Stomach (tissue), 9 donors: Measurements from ENCODE around the gene BBS1. TPM values are rescaled to one million over a fixed set of nuclear protein-coding genes. Genes with fewer than 3 reads are reported as not detected.
"Not testable (repeated sequence)": the region's sequence is repeated elsewhere in the genome, so short reads cannot be mapped to it uniquely, and the experiment has no call there.

Source experiments
- DNase-seq, 2 donors: peaks; one replicate each; pipeline versions ENCODE4 v3.0.0 to v3.0.0-alpha.2; 2013 to 2019
- H3K27ac ChIP-seq, 5 donors: fragments of 200-600 bp in 4 of 5; sonication (generic) in 4 of 5; one replicate each; pipeline ENCODE4 v1.5.1; 2013 to 2019; ENCODE audit warnings: mild to moderate bottlenecking in 1 of 5, moderate library complexity in 1 of 5
- H3K27me3 ChIP-seq, 3 donors: fragments of 200-600 bp; sonication (generic); one replicate each; pipeline ENCODE4 v1.5.1; 2017 to 2019; ENCODE audit warnings: mixed run types in 1 of 3
- H3K36me3 ChIP-seq, 4 donors: fragments of 200-600 bp; sonication (generic); 1 replicate in 3 of 4; 2 replicates in 1 of 4; pipeline ENCODE4 v1.5.1; 2016 to 2019
- H3K4me1 ChIP-seq, 4 donors: fragments of 200-600 bp; sonication (generic); one replicate each; pipeline ENCODE4 v1.5.1; 2016 to 2019
- H3K4me3 ChIP-seq, 4 donors: fragments of 200-600 bp; sonication (generic) in 3 of 4; one replicate each; pipeline ENCODE4 v1.5.1; 2016 to 2019; ENCODE audit warnings: mild to moderate bottlenecking in 1 of 4
- H3K9me3 ChIP-seq, 4 donors: fragments of 200-600 bp; sonication (generic); one replicate each; pipeline ENCODE4 v1.5.1; 2016 to 2019
- CTCF ChIP-seq, 7 experiments: fragments of 450-650 bp in 4 of 7; fragments of 200-600 bp in 3 of 7; sonication (generic) in 3 of 7; IDR thresholded peaks; one replicate each; pipeline ENCODE4 v1.5.1; 2016 to 2019; ENCODE audit warnings: antibody characterized with exemption in 7 of 7, control low read depth in 2 of 7, mild to moderate bottlenecking in 1 of 7
- EP300 ChIP-seq: sonication (generic); formaldehyde crosslinking; IDR thresholded peaks from one replicate; pipeline ENCODE4 v1.6.1; 2017; ENCODE audit warnings: antibody characterized with exemption
- POLR2A ChIP-seq, 4 donors: fragments of 450-650 bp; IDR thresholded peaks; one replicate each; pipeline ENCODE4 v1.6.1; 2016; ENCODE audit warnings: antibody characterized with exemption in 4 of 4, control low read depth in 2 of 4, mild to moderate bottlenecking in 1 of 4, moderate library complexity in 1 of 4
- POLR2AphosphoS5 ChIP-seq, 3 donors: sonication (generic); formaldehyde crosslinking; IDR thresholded peaks; one replicate each; pipeline ENCODE4 v1.6.1; 2016; ENCODE audit warnings: antibody characterized with exemption in 3 of 3
- WGBS, 5 donors: extraction: QIAGEN DNeasy Blood & Tissue Kit in 3 of 5; methylation state at CpG; one replicate each; pipeline versions ENCODE4 v1.1.5 to v1.1.7; 2013 to 2018; 5-methylcytosine and 5-hydroxymethylcytosine counted together
- intact Hi-C: fragments of 100-400 bp; cut with DNase I; formaldehyde crosslinking; loops from one replicate; pipeline ENCODE4 v1.15.1; 2023; ENCODE audit warnings: low total_unique reads
- polyA plus RNA-seq, 3 donors: library from polyadenylated mRNA; stranded (reverse); fragments of 200-250 nt; gene quantifications; one replicate each; pipeline ENCODE4 v1.2.3, GENCODE V29; 2013
- total RNA-seq, 5 donors: library from RNA; depleted of rRNA; stranded (reverse); fragments of >200 nt; gene quantifications; one replicate each; pipeline versions ENCODE4 v1.1.0 to v1.2.3, GENCODE V29; 2014 to 2016
- donor health status: healthy with polysubstance abuse.
- donor health status: Bipolar disorder and iron deficiency.
- donor health status: healthy.

Gene BBS1
- total and polyA plus RNA-seq, 8 donors: 12.3 to 138 (median 24.6) TPM

DNA sequence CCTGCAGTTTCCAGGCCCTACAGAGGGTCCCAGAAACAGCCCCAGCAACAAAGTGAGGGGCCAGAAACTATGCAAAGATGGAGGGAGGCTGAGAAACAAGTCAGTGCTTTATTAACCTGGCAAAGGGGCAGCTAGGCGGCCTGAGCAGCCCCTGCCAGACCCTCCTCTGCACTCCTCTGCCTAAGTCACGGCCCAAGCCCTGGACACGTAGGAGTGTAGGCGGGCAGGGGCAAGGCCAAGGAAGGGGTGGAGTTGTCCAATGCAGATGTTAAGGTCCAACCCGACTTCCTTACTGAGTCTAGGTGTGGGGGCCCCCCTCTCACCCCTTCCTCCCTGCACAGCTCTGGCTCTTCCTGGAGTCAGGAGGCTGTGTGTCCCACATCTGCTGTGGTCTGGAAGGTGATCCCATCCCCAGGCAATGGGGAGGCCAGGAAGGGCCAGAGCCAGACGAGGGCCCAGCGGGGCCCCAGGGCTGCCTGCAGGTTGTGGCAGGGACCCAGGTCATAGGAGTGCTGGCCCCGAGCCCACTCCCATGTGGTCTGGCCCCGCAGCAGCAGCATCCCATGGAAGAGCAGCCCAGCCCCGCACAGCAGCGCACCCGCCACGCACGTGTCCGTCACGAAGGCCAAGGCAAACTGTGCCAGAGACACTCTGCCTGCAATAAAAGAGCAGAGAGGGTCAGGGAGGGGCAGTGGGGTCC lies 28.9 kb downstream of the BBS1 start:
- H3K27ac ChIP-seq: no peak overlapping the region
- peaks cover 16 to 90% (median 84%) of the 10 kb centered on the region in 4 donors for H3K36me3 ChIP-seq
- no peak for DNase-seq
- no peaks in the 10 kb centered on the region for H3K27me3 ChIP-seq
- no peak overlapping the region for H3K4me3 ChIP-seq
- peaks cover 0 to 22% (median 10%) of the 10 kb centered on the region in 4 donors for H3K4me1 ChIP-seq
- no peaks in the 10 kb centered on the region for H3K9me3 ChIP-seq
- intact Hi-C loops: no loop called here
- no peak for TF ChIP-seq POLR2A (IDR thresholded peaks at IDR 0.05)
- WGBS, 5 donors: 76 to 89% (median 87%) methylated on average over 6 to 16 of the region's 16 CpGs

GRCh38 chr11:66539870-66540213 lies 29.4 kb downstream of the BBS1 start:
- TF ChIP-seq EP300 (no peak), CTCF (IDR thresholded peaks at IDR 0.05) (no peak), POLR2AphosphoS5 (IDR thresholded peaks at IDR 0.05) (no peak), POLR2A (IDR thresholded peaks at IDR 0.05) (no peak)
- Histone ChIP-seq H3K27ac (no peak overlapping the region), H3K4me1 (peaks cover 1 to 27% (median 15%) of the 10 kb centered on the region in 4 donors), H3K9me3 (no peaks in the 10 kb centered on the region), H3K27me3 (no peaks in the 10 kb centered on the region), H3K36me3 (peaks cover 16 to 85% (median 80%) of the 10 kb centered on the region in 4 donors), H3K4me3 (no peak overlapping the region)
- 88 to 100% (median 92%) methylated on average over 2 to 10 of the region's 10 CpGs for WGBS, 5 donors
- intact Hi-C loops: no loop called here
- no peak for DNase-seq

GRCh38 chr11:66540598-66540997 lies 30.2 kb downstream of the BBS1 start:
- H3K4me3 ChIP-seq, intact Hi-C loops: not testable (repeated sequence)

GRCh38 chr11:66541892-66542291 lies 31.5 kb downstream of the BBS1 start:
- peaks cover 16 to 65% (median 60%) of the 10 kb centered on the region in 4 donors for H3K36me3 ChIP-seq
- no peak overlapping the region for H3K4me3 ChIP-seq
- H3K4me1 ChIP-seq: peaks cover 16 to 44% (median 33%) of the 10 kb centered on the region in 4 donors
- H3K27ac ChIP-seq: no peak overlapping the region
- DNase-seq: peak in 1 of 2 donors; percentile 3
- intact Hi-C loops: no loop called here
- WGBS, 5 donors: 83 to 90% (median 87%) methylated on average over 4 of the region's 4 CpGs
- H3K27me3 ChIP-seq: peaks cover 0 to 4% (median 0%) of the 10 kb centered on the region in 3 donors
- no peak for TF ChIP-seq CTCF (IDR thresholded peaks at IDR 0.05)
- TF ChIP-seq POLR2A (IDR thresholded peaks at IDR 0.05): no peak
- no peak for TF ChIP-seq POLR2AphosphoS5 (IDR thresholded peaks at IDR 0.05)
- no peak for TF ChIP-seq EP300
- H3K9me3 ChIP-seq: no peaks in the 10 kb centered on the region

More at GRCh38 chr11:66540598-66540997, 30.2 kb downstream of the BBS1 start:
- H3K27ac ChIP-seq, H3K9me3 ChIP-seq, H3K27me3 ChIP-seq, DNase-seq: not testable (repeated sequence)
- WGBS, 5 donors: 79 to 95% (median 88%) methylated on average over 6 to 8 of the region's 8 CpGs
- Histone ChIP-seq H3K36me3 (peaks cover 16 to 77% (median 73%) of the 10 kb centered on the region in 4 donors), H3K4me1 (peaks cover 8 to 35% (median 23%) of the 10 kb centered on the region in 4 donors)

DNA sequence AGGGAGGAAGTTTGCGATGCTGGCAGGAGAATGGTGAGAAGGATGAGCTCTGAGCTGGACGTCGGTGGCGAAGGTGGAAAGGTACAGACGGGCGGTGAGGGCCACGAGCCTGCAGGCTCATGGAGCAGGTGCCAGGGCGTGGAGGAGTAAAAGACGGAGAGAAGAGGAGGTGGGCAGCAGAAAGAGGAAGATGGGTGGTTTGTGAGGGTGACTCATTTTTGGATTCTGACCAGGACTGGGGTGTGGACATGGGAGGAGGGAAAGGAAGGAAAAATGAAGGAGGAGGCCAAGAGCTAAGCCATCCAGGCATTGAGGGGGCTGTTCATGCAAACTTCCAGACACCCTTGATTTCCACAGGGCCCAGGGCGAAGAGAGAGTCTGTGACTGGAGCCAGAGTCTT lies 31.9 kb downstream of the BBS1 start:
- WGBS, 5 donors: 84 to 92% (median 87%) methylated on average over 10 of the region's 10 CpGs
- H3K4me3 ChIP-seq: no peak overlapping the region
- peaks cover 11 to 60% (median 55%) of the 10 kb centered on the region in 4 donors for H3K36me3 ChIP-seq
- peaks cover 17 to 47% (median 36%) of the 10 kb centered on the region in 4 donors for H3K4me1 ChIP-seq
- no peak for TF ChIP-seq POLR2A (IDR thresholded peaks at IDR 0.05)
- TF ChIP-seq POLR2AphosphoS5 (IDR thresholded peaks at IDR 0.05): no peak
- no peak for TF ChIP-seq CTCF (IDR thresholded peaks at IDR 0.05)
- TF ChIP-seq EP300: no peak
- H3K27me3 ChIP-seq: peaks cover 0 to 4% (median 0%) of the 10 kb centered on the region in 3 donors
- no peaks in the 10 kb centered on the region for H3K9me3 ChIP-seq
- no peak overlapping the region for H3K27ac ChIP-seq
- intact Hi-C loops: no loop called here
- DNase-seq: peak in 1 of 2 donors; percentile 38
